Stimulated activated CD8-positive, alpha-beta memory T cell treated with anti-CD3 and anti-CD28 coated beads, Interleukin-4, amount 100 ng/mL, for 24 hours (primary cell): ENCODE results near the gene FCSK.
"Not testable (repeated sequence)": the region's sequence is repeated elsewhere in the genome, so short reads cannot be mapped to it uniquely, and the experiment has no call there.

ENCODE experiments used
- DNase-seq: peaks from one replicate; pipeline ENCODE4 v3.0.0-alpha.2; 2020; ENCODE audit warnings: low read depth

The FCSK gene

GRCh38 chr16:70454222-70455034, at the start of gene FCSK:
FCSK (plus strand) TSS chr16:70454595; CDS start chr16:70463191, 8,596 bp downstream.
- peak; percentile 49 for DNase-seq

- DNase-seq = not testable (repeated sequence)
These were observed 48.3 kb upstream of the FCSK start for GRCh38 chr16:70406104-70406503.

DNA sequence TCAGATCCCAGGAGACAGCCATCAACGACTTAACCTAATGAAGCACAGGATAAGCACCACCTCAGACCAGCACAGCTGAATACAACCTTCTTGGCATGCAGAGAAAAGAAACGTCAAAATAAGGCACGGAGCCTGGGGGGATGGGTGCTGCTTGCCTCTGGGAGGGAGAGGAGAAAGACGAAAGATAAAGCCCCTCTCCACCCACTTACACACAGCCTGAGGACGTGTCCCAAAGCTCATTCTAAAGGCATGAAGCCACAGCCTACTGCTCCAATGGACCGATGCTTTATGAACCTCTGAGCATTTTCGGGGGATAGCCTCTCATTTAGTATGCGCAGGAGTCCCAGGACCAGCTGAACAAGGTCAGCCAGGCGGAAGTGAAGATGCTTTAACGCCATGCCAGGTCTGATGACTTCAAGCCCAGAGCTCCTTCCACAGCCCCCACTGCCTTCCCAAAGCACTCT, 46.6 kb upstream of the FCSK start:
- no peak for DNase-seq

DNA sequence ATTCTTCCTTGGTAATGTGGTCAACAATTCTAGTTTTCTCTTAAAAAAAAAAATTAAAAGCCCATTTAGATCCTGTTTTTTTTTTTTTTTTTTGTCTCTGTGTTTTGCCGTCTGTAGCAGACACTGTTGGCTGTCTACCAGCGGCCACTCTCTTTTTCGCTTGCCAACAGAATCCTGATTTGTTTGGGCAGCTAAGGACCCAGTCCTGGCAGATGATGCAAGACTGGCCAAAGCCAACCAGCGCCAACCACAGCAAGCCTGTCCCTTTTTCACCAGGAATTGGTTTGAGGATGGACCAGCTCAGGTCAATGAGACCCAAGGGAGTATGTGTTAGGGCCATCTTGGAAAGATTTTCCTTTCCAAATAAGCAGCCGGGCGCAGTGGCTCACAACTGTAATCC, 43.7 kb upstream of the FCSK start:
- DNase-seq = no peak

GRCh38 chr16:70412385-70412784, 42.0 kb upstream of the FCSK start:
- no peak for DNase-seq

- DNase-seq = not testable (repeated sequence)
These were observed 40.8 kb upstream of the FCSK start for GRCh38 chr16:70413572-70413971.

DNA sequence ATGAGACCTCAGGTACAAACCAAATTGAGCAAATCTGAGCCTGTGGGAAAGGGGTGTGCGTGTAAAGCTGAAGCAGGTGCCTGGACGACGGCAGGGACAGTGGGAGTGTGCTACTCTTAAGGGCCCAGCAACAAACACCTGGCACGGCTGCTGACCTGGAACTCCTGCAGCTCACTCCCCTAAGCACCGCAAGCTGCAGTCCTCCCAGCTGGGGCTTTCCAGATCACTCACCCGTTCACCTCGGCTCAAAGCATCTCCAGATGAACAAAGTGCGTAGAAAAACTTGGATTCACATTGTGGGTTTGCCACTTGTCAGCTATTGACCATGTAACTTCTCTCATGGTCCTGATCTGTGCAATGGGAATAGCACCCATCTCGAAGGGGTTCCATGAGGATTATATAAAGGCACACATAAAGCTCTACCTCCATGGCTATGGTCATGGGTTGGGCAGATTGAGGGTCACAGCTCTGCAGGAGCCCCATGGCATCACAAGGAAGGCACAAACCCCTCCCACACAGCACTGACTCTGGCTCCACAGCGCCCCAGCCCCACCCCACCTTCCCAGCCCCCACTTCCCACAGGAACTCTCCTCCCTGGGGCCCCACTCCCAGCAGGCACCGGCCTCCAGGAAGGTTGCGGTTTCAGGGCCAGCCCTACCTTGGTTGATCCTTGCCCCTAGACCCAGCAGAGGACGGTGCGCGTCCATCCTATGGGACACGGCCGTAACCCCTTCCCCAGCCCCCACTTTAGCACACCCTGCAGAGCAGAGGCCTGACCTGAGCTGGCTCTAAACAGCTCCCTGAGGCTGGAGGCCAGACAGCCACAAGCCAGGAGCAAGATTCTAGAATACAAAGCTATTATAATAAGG, 37.4 kb upstream of the FCSK start:
- DNase-seq = no peak

DNA sequence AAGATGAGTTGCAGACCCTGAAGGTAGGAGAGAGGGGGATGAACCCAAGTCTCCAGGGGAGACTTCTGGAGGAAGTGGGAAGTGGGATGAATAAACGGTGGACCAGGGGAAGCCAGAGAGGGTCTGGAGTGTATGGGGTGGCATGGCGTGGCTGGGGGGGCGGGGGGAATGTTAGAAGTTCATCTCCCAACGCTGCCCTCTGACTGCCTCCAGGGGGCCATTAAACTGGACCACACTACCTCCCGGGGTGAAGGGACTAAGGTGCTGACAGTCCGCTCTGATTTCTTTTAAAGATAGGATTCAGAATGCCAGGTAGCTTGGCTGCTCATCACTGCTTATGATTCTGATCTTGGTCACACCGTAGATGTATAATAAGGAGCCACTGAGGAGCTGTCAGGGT, 36.7 kb upstream of the FCSK start:
- no peak for DNase-seq

GRCh38 chr16:70418274-70418992, 36.0 kb upstream of the FCSK start:
- no peak for DNase-seq

GRCh38 chr16:70418993-70419318, 35.4 kb upstream of the FCSK start:
- no peak for DNase-seq

- DNase-seq = no peak
These were observed 34.7 kb upstream of the FCSK start for GRCh38 chr16:70419384-70420327.

DNA sequence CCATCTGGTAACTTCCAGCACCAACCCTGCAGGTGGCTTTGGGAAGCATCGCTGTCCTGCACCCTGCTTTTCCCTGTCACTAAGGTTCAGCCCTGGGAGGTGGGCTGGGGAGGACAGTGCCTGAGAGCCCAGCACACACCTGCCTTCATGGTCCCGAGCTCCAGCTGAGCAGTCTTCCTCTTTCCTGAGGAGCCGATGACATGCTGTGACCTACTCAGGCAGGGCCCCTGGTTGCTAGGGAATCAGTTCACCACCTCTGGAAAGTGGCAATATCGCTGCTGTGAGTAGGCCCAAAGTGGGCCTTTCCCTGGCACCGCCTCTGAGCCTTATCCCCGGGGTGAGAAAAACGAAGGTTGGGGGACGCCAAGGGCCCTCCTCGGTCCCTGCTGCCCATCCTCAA, 33.4 kb upstream of the FCSK start:
- no peak for DNase-seq

GRCh38 chr16:70421473-70422311, 32.7 kb upstream of the FCSK start:
- no peak for DNase-seq

GRCh38 chr16:70422543-70422942, 31.9 kb upstream of the FCSK start:
- no peak for DNase-seq

- no peak for DNase-seq
These were observed 26.6 kb upstream of the FCSK start for GRCh38 chr16:70427786-70428177.

- DNase-seq = peak; percentile 51
These were observed 26.0 kb upstream of the FCSK start for GRCh38 chr16:70428178-70428998.

DNA sequence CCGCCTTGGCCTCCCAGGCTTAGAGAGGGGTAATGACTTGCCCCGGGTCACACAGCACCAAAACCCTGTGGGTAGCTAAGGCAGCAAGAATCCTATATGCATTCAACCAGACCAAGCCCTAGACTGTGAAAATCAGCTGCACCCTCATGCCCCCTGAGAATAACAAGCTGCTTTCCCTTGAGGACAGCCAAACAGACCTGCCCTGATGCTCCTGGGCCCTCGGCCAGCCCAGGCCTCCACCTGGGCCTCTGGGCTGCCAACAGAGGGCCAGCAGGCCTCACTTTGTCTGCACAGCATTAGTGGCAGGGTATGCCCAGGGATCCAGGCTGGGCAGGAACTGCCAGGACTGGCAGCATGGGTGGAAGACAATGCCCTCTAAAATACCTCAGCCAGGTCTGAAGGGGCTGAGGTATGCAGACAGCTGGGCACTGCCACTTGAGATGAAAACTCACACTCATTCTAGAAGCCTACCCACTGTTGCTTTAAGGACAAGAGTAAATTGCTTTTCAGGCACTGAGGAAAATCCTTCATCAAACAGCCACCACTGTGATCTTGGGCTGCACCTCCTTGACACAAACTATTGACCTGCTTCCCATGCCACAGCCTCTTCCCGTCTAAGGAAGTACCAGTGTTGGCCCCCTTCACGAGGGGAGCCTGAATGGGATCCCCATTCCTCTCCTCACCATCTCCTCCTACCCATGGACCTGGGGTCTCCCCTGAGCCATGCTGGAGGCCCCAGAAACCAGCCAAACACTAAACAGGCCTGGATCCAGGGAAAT, 24.3 kb upstream of the FCSK start:
- no peak for DNase-seq

DNA sequence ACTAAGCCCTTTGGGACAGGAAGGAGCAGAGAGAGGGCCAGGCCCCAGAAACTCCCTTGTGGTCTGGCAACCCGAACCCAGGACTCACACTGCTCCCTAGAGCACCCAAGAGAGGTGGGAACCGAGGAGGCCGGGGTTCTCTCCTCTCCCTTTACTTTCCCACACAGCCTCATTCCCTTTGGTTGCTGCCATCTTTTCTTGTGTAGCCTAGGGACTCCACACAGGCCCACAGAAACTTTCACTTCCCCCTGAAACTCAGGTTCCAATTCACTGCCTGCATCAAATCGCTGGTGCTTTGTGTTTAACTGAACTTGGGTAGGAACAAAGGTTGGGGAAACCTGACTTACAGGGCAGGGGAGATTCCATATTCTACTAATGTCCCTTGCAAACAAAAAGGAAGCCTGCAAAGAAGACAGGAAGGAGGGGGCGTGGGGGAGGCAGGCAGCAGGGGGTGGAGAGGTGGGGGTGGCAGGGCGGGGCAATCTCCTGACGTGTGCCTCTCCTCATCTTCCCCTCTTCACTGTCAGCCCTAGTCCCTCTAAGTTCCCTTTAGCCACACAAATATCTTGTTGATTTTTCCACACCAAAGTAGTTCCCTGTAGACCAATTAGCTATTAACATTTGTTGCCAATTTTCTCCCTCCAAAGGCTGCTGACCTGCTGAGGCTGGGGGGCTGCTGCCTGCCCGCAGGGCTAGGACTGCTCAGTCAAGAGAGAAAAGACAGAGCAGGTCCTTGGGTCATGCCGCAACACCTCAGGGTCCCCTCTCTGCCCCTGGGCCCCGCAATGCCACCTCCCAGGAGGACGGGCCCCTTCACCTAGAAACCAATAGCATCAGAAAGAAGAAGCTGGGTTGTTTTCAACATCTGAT, 23.5 kb upstream of the FCSK start:
- DNase-seq = peak; percentile 33
